Measurements from ENCODE around the gene INSRR.

- TF ChIP-seq SIN3A (IDR thresholded peaks at IDR 0.05; ENCODE audit: borderline replicate concordance, insufficient read depth, low read depth, low read length): no peak
- TF ChIP-seq POLR2AphosphoS5 (IDR thresholded peaks at IDR 0.05; ENCODE audit: low read depth, low read length): no peak
Observed at GRCh38 chr1:156814571-156815260, 44.2 kb downstream of the INSRR start.
